NCI-H2171 (cell line): Measurements from ENCODE around the gene CLASP2.
"Not testable (repeated sequence)": the region's sequence is repeated elsewhere in the genome, so short reads cannot be mapped to it uniquely, and the experiment has no call there.

ENCODE experiments used
- DNase-seq: peaks from one replicate; lab custom pipeline; 2025; lab: John Stamatoyannopoulos, UW

Gene CLASP2

GRCh38 chr3:33687406-33688010, 30.5 kb downstream of the CLASP2 start:
- no peak for DNase-seq

GRCh38 chr3:33682770-33683169, 35.3 kb downstream of the CLASP2 start:
- no peak for DNase-seq

GRCh38 chr3:33681667-33682066, 36.4 kb downstream of the CLASP2 start:
- DNase-seq: no peak

- DNase-seq: no peak
Observed at GRCh38 chr3:33678073-33678472, 40.0 kb downstream of the CLASP2 start.

DNA sequence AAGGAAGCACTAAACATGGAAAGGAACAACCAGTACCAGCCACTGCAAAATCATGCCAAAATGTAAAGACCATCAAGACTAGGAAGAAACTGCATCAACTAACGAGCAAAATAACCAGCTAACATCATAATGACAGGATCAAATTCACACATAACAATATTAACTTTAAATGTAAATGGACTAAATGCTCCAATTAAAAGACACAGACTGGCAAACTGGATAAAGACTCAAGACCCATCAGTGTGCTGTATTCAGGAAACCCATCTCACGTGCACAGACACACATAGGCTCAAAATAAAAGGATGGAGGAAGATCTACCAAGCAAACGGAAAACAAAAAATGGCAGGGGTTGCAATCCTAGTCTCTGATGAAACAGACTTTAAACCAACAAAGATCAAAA, 44.6 kb downstream of the CLASP2 start:
- not testable (repeated sequence) for DNase-seq

DNA sequence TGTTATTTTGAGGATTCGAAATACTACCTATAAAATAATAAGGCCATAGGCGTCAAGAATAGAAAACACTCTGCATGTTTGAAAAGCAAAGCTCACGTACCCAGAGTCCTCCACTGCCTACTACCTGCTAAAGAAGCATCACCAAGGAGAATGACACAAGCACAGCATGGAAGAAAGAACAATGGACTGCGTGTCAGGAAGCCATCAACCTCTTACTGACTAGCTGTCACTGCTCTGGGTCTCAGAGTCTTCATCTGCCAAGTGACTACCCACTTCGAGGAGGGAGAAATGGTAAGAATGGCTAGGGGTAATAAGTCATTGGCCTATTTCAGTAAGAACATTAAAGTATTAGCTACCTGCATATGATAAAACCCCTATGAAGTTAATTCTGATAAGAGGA, 49.4 kb downstream of the CLASP2 start:
- no peak for DNase-seq

- DNase-seq: no peak
Observed at GRCh38 chr3:33665294-33665693, 52.8 kb downstream of the CLASP2 start.

- DNase-seq: no peak
Observed at GRCh38 chr3:33664195-33664594, 53.9 kb downstream of the CLASP2 start.

GRCh38 chr3:33663042-33663441, 55.0 kb downstream of the CLASP2 start:
- DNase-seq: no peak

DNA sequence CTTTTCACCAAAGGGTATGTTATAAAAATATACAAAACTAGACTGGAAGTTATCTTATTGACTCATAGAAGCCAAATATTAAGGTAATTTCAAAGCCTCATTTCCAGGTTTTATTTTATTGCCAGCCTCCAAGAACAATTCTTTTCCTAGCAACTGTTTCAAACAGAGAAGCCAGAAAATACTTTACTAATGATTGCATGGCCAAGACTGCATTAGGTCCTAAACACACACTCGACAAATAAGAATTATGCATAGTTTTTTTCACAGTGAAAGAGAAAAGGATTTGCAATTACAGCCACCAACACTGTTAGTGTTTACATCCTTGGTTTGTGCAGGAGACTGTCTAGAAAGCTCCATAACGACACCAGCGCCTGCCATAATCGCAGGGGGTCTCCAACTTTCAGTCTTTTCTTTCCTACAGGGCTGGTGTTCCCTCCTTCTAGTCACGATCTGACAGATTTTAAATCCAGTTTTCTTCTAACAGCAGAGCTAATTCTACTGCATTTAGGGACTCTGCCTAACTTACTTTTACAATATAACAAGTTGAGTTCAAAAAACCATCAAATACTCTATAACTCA, 58.1 kb downstream of the CLASP2 start:
- DNase-seq: no peak

DNA sequence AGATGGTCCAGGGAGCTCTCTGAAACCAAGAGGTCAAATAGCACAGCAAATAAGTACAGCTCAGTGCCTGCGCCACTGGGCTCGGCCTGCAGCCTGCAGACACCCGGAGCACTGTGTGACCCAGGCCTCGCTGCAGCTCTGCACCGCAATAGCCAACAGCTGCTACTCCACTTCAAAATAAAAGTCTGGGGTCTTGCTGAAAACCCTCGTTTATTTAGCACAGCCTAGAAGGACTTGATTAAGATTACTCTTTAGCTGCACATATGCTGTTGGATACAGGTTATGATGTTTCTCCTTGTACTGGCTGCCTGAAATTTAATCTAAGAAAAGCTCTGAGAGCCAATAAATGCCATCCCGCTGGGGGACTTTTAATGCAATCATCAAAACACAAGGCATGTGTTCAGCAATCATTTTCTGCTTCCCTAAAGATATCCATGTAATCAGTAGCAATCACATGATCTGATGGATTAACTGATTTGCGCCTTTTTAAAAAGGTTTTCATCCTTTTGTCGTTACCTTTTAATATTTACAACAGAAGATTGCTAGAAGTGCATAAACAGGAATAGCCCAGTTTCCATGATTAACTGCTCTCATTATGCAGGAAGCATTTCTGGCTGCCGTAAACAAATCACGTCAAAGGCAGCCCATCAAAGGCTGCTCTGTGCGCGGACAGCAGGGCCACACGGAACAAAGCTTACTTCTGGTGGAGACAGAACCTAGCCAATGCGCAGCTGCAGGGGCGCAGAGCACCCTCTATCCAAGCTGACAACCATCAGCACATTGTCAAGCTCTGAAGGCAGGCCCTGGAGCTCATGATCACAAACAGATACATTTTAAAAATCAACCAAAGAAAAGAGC, 58.8 kb downstream of the CLASP2 start:
- DNase-seq: peak; percentile 53

GRCh38 chr3:33658621-33658990, 59.4 kb downstream of the CLASP2 start:
- no peak for DNase-seq

DNA sequence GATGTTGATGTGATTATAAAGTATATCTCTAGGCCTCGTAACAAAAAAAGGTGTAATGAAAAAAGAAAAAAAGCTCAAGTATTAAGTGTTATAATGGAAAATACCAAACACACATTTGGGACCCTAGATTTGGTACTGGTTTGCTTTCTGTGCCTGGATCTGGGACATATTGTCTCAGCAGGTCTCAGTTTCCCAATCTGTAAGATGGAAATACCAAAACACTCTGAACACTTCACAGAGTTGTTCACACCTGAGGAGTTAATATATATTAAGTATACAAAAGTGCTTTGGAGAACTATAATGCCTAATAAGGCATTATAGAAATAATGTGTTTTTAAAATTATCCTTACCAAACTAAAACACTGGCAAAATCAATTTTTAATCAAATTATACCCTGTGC, 60.0 kb downstream of the CLASP2 start:
- no peak for DNase-seq

GRCh38 chr3:33652736-33653135, 65.3 kb downstream of the CLASP2 start:
- no peak for DNase-seq

GRCh38 chr3:33651101-33651500, 67.0 kb downstream of the CLASP2 start:
- not testable (repeated sequence) for DNase-seq

DNA sequence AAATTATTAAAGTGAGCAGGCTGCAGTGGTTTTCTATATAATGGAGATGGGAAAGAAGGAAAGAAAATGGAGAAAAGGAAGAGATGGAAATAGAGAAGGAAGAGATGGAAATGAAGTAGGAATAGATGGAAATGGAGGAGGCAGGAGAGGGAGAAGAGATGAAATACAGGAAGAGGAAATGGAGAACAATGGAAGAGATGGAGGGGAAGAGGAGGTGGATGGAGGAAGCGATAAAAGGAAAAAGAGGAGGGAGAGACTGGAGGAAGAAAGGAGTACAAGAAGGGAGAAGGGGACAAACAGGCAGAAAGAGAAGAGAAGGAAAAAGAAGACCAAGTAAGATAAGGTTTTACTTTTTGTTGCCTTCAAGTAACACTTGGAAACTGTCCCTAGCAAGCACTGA, 67.6 kb downstream of the CLASP2 start:
- no peak for DNase-seq

GRCh38 chr3:33648793-33649192, 69.3 kb downstream of the CLASP2 start:
- no peak for DNase-seq

DNA sequence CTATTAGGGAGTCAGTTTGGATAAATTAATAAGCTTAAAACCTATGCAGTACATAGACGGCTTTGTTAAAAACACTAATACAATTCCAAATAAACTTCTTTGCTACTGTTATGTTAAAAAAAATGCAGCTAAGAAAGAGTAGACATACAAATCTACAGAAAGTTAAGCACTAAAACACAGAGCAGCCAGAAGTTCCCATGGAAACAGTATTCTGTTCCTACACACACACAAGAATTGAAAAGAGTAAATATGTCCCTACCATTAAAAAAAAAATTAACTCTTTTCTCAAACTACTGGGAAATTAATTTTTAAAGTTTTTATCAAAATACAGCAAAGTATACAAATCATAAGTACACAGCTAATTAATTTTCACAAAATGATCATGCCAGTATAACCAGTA, 71.6 kb downstream of the CLASP2 start:
- DNase-seq: no peak

DNA sequence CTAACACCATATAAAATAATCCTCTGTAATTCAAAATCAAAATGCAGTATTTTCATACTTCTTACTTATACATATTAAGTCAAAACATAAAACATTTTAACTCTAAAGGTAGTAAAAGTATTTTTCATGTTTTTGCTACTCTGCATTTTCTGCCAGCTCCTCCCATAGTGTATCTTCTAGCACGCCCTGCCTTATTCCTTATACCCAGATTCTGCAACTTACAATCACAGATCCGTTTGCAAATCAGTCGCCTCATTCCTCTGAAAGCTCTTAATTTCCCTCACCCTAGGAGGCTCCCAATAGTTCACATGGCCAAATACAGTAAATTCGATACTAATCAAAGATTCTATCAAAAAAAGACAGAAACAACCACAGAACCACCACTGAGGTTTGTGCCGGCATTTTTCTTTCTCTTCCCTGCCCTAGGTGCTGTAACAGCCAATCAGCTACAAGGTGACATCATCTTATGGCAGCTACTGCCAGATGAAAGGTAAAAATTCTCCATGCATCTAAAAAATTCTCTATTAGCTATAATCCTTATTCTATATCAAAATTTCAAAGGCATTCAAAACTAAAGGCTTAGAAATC, 72.9 kb downstream of the CLASP2 start:
- DNase-seq: no peak

DNA sequence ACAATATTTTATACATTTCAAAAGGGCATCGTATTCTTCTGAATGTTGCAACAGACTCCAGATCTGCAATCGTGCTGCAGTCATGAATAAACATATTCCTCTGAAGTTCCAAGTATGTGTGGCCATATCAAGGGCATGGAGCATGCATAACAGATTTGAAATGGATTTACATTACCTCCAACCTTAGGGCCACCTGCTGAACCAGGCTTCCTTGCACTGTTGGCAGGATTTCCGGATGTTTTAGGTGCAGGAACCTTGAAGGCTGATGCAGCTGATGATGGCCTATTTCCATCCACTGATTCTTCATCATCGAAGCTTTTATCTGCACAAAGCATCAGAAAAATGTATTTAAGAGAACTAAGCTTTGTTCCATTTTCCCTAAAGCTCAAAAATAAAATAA, 73.5 kb downstream of the CLASP2 start:
- no peak for DNase-seq

GRCh38 chr3:33642806-33643205, 75.2 kb downstream of the CLASP2 start:
- DNase-seq: no peak

DNA sequence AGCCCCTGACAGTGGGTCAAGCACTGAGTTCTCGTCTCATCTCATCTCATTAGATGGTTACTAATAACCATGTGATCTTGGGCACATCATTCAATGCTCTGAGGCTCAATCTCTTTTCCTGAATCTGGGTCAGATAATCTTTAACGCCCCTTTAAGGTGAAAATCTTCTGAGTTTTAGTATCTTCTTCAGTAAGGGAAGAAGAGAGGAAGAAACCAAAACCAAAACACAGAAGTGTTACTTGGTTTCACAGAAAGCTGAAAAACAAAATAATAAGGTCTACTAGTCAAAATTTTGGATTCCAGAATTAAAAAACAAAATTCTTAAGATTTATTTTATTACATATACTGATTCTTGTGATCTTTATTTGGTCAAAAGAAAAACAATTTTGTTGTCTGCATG, 78.2 kb downstream of the CLASP2 start:
- no peak for DNase-seq

DNA sequence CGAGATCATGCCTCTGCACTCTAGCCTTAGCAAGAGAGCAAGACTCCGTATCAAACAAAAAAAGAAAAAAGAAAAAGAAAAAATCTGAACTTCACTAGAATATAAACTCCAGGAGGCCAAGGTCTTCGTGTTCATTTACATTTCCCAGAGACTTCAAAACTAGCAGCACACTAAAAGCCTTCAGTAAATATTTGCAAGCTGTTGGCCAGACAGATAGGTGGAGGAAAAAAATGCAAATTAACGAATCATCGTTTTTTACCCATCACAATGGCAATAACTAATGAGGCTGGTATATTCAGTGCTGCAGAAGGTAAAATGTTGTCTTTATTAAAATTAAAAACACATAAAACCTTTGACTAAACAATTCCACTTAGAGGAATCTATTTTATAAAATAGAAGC, 80.6 kb downstream of the CLASP2 start:
- no peak for DNase-seq
